ENCODE data around the gene CHDH. TPM values are rescaled to one million over a fixed set of nuclear protein-coding genes. Genes with fewer than 3 reads are reported as not detected.

The CHDH gene
- total RNA-seq, 4 donors from 2014 or later: 2.8 to 15.9 (median 9.7) TPM

DNA sequence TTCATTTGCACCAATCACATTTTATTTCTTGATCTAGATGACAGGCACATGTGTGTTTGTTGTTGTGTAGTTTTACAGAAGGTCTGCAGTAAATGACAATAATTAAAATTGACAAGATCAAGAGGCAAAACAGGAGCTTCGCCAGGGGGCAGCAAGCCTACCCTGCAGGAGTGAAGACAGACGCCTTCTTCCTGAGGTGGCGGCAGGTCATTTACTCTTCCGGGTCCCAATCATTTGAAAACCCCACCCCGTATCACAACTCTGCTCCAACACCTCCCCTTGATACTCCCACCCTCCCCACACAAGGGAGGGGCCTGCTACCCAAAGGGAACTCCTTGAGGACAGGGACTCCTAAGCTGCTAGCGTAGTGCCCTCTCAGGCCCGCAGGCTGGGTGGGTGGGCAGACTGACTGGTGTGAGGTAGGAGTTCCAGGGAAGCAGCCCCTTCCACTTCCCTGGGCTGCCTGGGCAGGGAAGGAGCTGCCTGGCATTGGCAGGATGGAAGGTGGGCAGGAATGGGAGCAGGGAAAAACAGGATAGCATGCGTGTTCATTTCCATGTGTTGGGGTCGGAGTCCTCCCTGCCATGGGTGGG, 13.1 kb downstream of the CHDH start:
- no peak for TF ChIP-seq POLR2A (IDR thresholded peaks at IDR 0.05)
- no peak for TF ChIP-seq EP300 (IDR thresholded peaks at IDR 0.05)
- TF ChIP-seq, protein P1, sequence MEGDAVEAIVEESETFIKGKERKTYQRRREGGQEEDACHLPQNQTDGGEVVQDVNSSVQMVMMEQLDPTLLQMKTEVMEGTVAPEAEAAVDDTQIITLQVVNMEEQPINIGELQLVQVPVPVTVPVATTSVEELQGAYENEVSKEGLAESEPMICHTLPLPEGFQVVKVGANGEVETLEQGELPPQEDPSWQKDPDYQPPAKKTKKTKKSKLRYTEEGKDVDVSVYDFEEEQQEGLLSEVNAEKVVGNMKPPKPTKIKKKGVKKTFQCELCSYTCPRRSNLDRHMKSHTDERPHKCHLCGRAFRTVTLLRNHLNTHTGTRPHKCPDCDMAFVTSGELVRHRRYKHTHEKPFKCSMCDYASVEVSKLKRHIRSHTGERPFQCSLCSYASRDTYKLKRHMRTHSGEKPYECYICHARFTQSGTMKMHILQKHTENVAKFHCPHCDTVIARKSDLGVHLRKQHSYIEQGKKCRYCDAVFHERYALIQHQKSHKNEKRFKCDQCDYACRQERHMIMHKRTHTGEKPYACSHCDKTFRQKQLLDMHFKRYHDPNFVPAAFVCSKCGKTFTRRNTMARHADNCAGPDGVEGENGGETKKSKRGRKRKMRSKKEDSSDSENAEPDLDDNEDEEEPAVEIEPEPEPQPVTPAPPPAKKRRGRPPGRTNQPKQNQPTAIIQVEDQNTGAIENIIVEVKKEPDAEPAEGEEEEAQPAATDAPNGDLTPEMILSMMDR (IDR thresholded peaks at IDR 0.05): no peak
- no peaks in the 10 kb centered on the region for H3K9me3 ChIP-seq
- H3K27ac ChIP-seq: no peak overlapping the region
- no peak overlapping the region for H3K4me3 ChIP-seq
- 82 to 83% methylated on average over 9 of the region's 9 CpGs for WGBS, 2 donors
- no peaks in the 10 kb centered on the region for H3K27me3 ChIP-seq
- H3K4me1 ChIP-seq: no peaks in the 10 kb centered on the region
- DNase-seq (ENCODE audit: low spot score in 2 of 2): no peak
- no peaks in the 10 kb centered on the region for H3K36me3 ChIP-seq

DNA sequence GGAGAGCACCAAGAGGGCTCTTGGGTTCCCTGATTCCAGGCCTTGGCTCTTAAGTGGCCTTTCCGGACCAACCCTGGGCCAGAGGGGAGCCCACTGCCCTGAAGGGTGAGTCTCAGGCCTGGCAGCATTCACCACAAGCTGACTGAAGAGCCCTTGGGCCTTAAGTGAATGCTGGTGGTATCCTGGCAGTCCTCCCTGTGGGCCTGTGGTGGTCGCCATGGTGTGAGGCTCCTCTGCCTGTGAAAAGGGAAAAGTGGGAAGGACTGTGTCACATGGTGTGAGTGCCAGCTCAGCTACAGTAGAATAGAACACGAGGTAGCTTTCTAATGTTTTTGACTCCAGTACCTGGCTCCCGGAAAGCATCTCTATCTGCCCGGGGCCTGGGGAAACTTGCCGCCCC, 15.3 kb downstream of the CHDH start:
- H3K9me3 ChIP-seq: no peaks in the 10 kb centered on the region
- no peak for TF ChIP-seq EP300 (IDR thresholded peaks at IDR 0.05)
- TF ChIP-seq, protein P1 (IDR thresholded peaks at IDR 0.05): no peak
- TF ChIP-seq POLR2A (IDR thresholded peaks at IDR 0.05): no peak
- no peak for DNase-seq (ENCODE audit: low spot score in 2 of 2)
- no peaks in the 10 kb centered on the region for H3K36me3 ChIP-seq
- no peaks in the 10 kb centered on the region for H3K4me1 ChIP-seq
- no peak overlapping the region for H3K27ac ChIP-seq
- no peaks in the 10 kb centered on the region for H3K27me3 ChIP-seq
- H3K4me3 ChIP-seq: no peak overlapping the region
- WGBS, 2 donors: 87 to 90% methylated on average over 6 of the region's 6 CpGs

DNA sequence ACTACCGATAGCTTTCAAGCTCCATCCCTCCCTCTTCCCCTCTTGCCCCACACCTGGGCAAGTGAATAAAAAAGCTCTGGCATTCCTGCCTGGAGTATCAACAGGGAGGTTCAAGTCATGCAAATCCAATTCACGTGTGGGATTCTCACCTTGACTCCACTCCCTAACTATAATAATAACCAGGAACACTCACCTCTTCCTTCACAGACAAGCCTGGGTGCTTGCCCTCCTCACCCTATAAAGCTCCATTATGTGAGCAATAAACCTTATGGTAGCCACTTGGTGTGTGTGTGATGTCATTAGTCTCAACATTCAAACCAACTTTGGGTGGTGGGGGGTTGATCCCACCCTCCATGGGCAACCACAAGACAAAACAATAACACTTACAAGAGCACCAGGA, 16.6 kb downstream of the CHDH start:
- DNase-seq (ENCODE audit: low spot score in 2 of 2): no peak
- no peaks in the 10 kb centered on the region for H3K9me3 ChIP-seq
- H3K36me3 ChIP-seq: no peaks in the 10 kb centered on the region
- no peak overlapping the region for H3K4me3 ChIP-seq
- no peak for TF ChIP-seq POLR2A (IDR thresholded peaks at IDR 0.05)
- TF ChIP-seq, protein P1 (IDR thresholded peaks at IDR 0.05): no peak
- TF ChIP-seq EP300 (IDR thresholded peaks at IDR 0.05): no peak
- no peak overlapping the region for H3K27ac ChIP-seq
- no peaks in the 10 kb centered on the region for H3K27me3 ChIP-seq
- H3K4me1 ChIP-seq: no peaks in the 10 kb centered on the region
- WGBS, 2 donors: 74 to 80% methylated on average over 2 of the region's 2 CpGs

DNA sequence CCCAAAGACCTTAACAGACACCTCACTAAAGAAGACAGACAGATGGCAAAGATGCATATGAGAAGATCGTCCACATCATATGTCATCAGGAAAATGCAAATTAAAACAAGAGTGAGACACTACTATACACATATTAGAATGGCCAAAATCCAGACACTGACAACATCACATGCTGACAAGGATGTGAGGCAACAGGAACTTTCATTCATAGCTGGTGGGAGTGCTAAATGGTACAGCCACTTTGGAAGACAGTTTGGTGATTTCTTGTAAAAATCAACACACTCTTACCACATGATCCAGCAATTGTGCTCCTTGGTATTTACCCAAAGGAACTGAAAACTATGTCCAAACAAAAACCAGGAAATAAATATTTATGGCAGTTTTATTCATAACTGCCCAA, 17.6 kb downstream of the CHDH start:
- H3K27me3 ChIP-seq: no peaks in the 10 kb centered on the region
- no peak overlapping the region for H3K4me3 ChIP-seq
- H3K4me1 ChIP-seq: no peaks in the 10 kb centered on the region
- 100% methylated on average over 1 of the region's 1 CpG for WGBS, 2 donors
- H3K9me3 ChIP-seq: no peaks in the 10 kb centered on the region
- DNase-seq (ENCODE audit: low spot score in 2 of 2): no peak
- H3K36me3 ChIP-seq: no peaks in the 10 kb centered on the region
- TF ChIP-seq, protein P1 (IDR thresholded peaks at IDR 0.05): no peak
- TF ChIP-seq POLR2A (IDR thresholded peaks at IDR 0.05) (no peak), EP300 (IDR thresholded peaks at IDR 0.05) (no peak)
- H3K27ac ChIP-seq: no peak overlapping the region

DNA sequence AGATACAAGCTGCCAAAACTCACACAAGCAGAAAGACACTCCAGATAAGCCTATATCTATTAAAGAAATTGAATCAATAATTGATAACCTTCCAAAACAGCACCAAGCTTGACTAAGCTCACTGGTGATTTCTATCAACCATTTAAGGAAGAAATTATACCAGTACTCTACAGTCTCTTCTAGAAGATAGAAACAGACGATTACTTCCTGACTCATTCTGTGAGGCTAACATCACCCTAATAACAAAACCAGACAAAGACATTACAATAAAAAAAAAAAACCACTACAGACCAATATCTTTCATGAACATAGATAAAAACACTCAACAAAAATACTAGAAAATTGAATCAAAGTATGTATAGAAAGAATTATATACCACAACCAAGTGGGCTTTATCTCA, 20.2 kb downstream of the CHDH start:
- 58 to 62% methylated on average over 1 of the region's 1 CpG for WGBS, 2 donors
- H3K36me3 ChIP-seq: no peaks in the 10 kb centered on the region
- TF ChIP-seq, protein P1 (IDR thresholded peaks at IDR 0.05): no peak
- TF ChIP-seq POLR2A (IDR thresholded peaks at IDR 0.05): no peak
- no peak for TF ChIP-seq EP300 (IDR thresholded peaks at IDR 0.05)
- no peaks in the 10 kb centered on the region for H3K27me3 ChIP-seq
- DNase-seq (ENCODE audit: low spot score in 2 of 2): no peak
- no peak overlapping the region for H3K4me3 ChIP-seq
- H3K27ac ChIP-seq: no peak overlapping the region
- H3K4me1 ChIP-seq: no peaks in the 10 kb centered on the region
- no peaks in the 10 kb centered on the region for H3K9me3 ChIP-seq
